NCI-H1417 (cell line): ENCODE data around the gene WDTC1.

ENCODE experiments used
- DNase-seq, 3 experiments: peaks; one replicate each; lab custom pipeline; 2025; lab: John Stamatoyannopoulos, UW

Gene WDTC1

GRCh38 chr1:27356277-27356618, 121.8 kb downstream of the WDTC1 start:
- DNase-seq: no peak

- DNase-seq: no peak
These were observed 122.3 kb downstream of the WDTC1 start for GRCh38 chr1:27356619-27357280.

- DNase-seq: peak; percentile 29 to 56 (median 56)
These were observed 123.0 kb downstream of the WDTC1 start for GRCh38 chr1:27357281-27358037.
